Measurements from ENCODE around the gene DYNC1I1.

- no peak for TF ChIP-seq CTCF (conservative IDR thresholded peaks at IDR 0.05 in 1 of 2, IDR thresholded peaks at IDR 0.05 in 1 of 2; ENCODE audit: low read depth in 1 of 2, low read length in 2 of 2)
- TF ChIP-seq EZH2 (IDR thresholded peaks at IDR 0.05; ENCODE audit: low read length, missing control alignments): no peak
Measured at GRCh38 chr7:95886501-95887090, 114.2 kb downstream of the DYNC1I1 start.

Data from fibroblast of lung (primary cell).